ENCODE data around the gene TAT.
"Not testable (repeated sequence)": the region's sequence is repeated elsewhere in the genome, so short reads cannot be mapped to it uniquely, and the experiment has no call there.

Gene TAT

GRCh38 chr16:71585318-71585703 lies 8.4 kb upstream of the TAT start:
- no peak overlapping the region for H3K27ac ChIP-seq
- no peak overlapping the region for H3K4me3 ChIP-seq (ENCODE audit: low read depth, low read length)
- no peak for DNase-seq
- H3K9me3 ChIP-seq (ENCODE audit: severe bottlenecking), result no peaks in the 10 kb centered on the region
- no peaks in the 10 kb centered on the region for H3K36me3 ChIP-seq
- TF ChIP-seq CTCF (IDR thresholded peaks at IDR 0.05; ENCODE audit: low read depth, low read length), result no peak
- H3K27me3 ChIP-seq (ENCODE audit: insufficient read depth, low read depth, severe bottlenecking), result no peaks in the 10 kb centered on the region

DNA sequence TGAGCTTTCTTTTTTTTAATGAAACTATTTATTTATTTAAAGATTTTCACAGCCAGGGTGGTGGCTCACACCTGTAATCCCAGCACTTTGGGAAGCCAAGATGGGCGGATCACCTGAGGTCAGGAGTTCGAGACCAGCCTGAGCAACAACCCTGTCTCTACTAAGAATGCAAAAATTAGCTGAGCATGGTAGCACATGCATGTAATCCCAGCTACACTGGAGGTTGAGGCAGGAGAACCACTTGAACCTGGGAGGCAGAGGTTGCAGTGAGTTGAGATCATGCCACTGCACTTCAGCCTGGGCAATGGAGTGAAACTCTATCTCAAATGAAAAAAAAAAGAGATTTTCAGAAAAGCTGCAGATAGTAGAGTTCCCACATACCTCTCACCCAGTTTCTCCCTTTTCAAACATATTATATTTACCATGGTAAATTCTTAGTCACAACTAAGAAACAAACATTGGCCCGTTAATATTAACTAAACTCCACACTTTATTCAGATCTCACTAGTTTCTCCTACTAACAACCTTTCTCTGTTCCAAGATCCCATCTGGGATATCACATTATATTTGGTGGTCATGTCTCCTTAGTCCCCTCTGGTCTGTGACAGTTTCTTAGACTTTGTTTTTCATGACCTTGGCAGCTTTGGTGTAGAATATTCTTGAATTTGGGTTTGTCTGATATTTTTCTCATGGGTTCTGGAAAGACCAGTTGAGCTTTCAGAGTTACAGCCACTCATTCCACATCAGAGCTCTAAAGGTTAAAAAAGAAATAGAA lies 7.8 kb upstream of the TAT start:
- DNase-seq, result no peak
- Histone ChIP-seq H3K27me3 (ENCODE audit: insufficient read depth, low read depth, severe bottlenecking) (no peaks in the 10 kb centered on the region), H3K36me3 (no peaks in the 10 kb centered on the region), H3K9me3 (ENCODE audit: severe bottlenecking) (no peaks in the 10 kb centered on the region), H3K27ac (no peak overlapping the region), H3K4me3 (ENCODE audit: low read depth, low read length) (no peak overlapping the region)
- TF ChIP-seq CTCF (IDR thresholded peaks at IDR 0.05; ENCODE audit: low read depth, low read length), result no peak

DNA sequence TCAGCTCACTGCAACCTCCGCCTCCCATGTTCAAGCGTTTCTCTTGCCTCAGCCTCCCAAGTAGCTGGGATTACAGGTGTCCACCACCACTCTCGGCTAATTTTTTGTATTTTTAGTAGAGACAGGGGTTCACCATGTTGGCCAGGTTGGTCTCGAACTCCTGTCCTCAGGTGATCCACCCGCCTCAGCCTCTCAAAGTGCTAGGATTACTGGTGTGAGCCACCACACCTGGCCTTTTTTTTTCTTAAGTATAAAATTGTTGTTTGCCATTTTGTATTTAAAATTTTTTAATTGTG lies 5.6 kb upstream of the TAT start:
- not testable (repeated sequence) for DNase-seq; H3K9me3 ChIP-seq (ENCODE audit: severe bottlenecking); H3K27ac ChIP-seq; H3K27me3 ChIP-seq (ENCODE audit: insufficient read depth, low read depth, severe bottlenecking); H3K36me3 ChIP-seq; H3K4me3 ChIP-seq (ENCODE audit: low read depth, low read length)

DNA sequence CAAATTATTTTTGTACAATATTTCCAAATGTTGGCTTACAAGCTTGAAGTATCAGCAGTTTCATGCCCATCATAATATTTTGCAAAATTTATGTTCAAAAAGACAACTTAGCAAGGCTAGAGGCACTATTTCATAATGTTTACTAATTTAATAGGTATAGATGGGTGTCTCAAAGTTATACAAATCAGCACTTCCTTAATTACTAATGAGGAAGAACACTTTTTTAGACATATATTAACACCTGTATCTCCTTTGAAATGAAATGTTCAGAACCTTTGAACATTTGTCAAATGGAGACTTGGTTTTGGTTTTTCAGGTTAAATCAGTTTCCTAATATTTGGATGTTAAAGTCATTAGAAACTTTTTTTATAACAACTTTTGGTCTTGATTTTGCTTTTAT lies 2.2 kb downstream of the TAT start:
- no peak overlapping the region for H3K4me3 ChIP-seq (ENCODE audit: low read depth, low read length)
- no peak overlapping the region for H3K27ac ChIP-seq
- H3K27me3 ChIP-seq (ENCODE audit: insufficient read depth, low read depth, severe bottlenecking), result no peaks in the 10 kb centered on the region
- no peaks in the 10 kb centered on the region for H3K36me3 ChIP-seq
- TF ChIP-seq CTCF (IDR thresholded peaks at IDR 0.05; ENCODE audit: low read depth, low read length), result no peak
- H3K9me3 ChIP-seq (ENCODE audit: severe bottlenecking), result no peaks in the 10 kb centered on the region
- DNase-seq, result no peak

DNA sequence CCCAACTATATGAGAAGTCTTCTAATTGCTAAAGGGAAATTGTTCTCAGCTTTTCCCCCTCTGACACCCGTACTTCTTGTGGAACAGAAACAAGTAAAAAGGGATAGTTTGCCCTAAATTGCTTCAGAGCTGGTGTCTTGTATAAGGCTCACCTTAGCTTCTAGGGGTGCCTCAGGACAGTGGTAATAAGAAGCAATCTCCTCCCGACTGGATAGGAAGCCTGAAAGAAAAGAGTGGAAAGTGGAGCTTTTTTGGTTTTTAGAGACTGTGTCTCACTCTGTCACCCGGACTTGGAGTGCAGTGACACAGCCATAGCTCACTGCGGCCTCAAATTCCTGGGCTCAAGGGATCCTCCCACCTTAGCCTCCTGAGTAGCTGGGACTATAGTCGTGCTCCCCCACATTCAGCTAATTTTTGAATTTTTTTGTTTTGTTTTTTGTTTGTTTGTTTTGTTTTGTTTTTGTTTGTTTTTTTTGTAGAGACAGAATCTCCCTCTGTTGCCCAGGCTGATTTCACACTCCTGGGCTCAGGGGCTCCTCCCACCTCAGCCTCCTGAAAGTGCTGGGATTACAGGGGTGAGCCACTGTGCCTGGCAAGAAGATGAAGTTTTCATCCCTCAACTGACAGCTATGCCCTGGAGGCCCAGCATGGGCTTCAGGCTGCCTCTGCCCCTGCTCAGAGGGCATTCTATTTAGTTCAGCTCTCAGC lies 3.4 kb downstream of the TAT start:
- DNase-seq, result no peak
- TF ChIP-seq CTCF (IDR thresholded peaks at IDR 0.05; ENCODE audit: low read depth, low read length), result no peak
- Histone ChIP-seq H3K27ac (no peak overlapping the region), H3K4me3 (ENCODE audit: low read depth, low read length) (no peak overlapping the region), H3K36me3 (no peaks in the 10 kb centered on the region), H3K27me3 (ENCODE audit: insufficient read depth, low read depth, severe bottlenecking) (no peaks in the 10 kb centered on the region), H3K9me3 (ENCODE audit: severe bottlenecking) (no peaks in the 10 kb centered on the region)

DNA sequence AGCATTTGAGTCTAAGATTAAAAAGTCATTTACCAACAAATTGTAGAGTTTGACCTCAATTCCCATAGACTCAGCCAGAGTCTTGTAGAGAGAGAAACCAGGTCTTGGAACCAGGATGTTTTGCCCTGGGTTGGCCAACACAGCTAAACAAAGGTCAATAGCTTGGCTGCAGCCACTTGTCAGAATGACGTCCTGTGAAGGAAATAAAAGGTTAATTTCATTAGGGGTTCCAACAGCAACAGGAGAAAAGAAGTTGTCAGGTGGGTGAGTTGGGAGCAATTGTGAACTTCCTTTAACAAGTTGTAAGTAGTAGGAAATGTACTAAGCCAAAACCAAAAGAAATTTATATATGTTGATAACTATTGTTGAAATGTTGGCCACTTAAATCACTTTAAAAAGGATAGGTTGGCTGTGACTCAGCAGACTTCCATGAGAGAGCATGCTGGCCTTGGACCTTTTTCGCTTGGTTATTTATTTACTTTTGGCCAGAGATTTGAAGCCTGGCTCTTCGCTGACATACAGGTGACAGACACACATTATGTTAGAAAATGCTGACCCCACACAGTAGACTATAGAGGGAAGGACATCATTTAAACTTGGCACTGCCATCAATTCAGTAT lies 4.3 kb downstream of the TAT start:
- H3K4me3 ChIP-seq (ENCODE audit: low read depth, low read length), result no peak overlapping the region
- DNase-seq, result no peak
- no peak overlapping the region for H3K27ac ChIP-seq
- no peaks in the 10 kb centered on the region for H3K36me3 ChIP-seq
- TF ChIP-seq CTCF (IDR thresholded peaks at IDR 0.05; ENCODE audit: low read depth, low read length), result no peak
- H3K27me3 ChIP-seq (ENCODE audit: insufficient read depth, low read depth, severe bottlenecking), result no peaks in the 10 kb centered on the region
- H3K9me3 ChIP-seq (ENCODE audit: severe bottlenecking), result no peaks in the 10 kb centered on the region
